ENCODE measurements around the gene CNTNAP2.
"Not testable (repeated sequence)": the region's sequence is repeated elsewhere in the genome, so short reads cannot be mapped to it uniquely, and the experiment has no call there.

CNTNAP2 gene

DNA sequence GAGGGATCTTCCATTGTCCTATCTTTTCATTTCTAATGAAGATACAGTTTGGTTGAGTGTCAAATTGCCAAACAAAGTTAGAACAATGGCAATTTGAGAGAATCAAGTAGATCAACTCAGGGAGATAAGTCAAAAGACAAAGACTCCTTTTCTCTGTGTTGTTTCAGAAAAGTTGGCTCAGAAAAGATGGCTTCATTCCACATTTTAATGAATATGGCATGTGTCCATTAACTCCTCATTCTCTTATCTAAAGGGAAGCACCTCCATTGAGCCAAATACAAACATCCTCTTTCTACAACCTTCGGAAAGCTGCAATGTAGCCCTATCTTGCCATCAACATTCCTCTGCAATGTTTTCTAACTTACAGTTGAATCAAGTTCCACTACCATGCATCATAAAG is 1535.0 kb downstream of the CNTNAP2 start:
- no peak for DNase-seq (ENCODE audit: low spot score)

DNA sequence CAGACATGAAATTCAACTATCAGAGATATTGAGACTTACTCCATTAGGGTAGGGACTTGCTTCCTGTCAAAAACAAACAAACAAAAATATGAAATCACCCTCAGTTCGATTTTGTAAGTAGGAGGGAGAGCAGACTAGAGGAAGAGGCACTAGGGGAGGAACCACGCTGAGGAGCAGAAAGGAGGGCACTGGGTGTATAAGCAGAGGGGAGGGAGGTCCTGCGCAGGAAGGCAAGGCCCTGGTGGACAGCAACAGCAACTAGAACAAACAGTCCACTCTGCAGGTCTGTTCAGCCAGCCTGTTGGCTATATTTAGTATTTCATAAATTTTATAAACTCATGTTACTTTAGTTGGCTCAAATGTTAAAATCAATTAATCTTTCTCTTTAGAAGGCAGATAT is 1536.9 kb downstream of the CNTNAP2 start:
- no peak for DNase-seq (ENCODE audit: low spot score)

DNA sequence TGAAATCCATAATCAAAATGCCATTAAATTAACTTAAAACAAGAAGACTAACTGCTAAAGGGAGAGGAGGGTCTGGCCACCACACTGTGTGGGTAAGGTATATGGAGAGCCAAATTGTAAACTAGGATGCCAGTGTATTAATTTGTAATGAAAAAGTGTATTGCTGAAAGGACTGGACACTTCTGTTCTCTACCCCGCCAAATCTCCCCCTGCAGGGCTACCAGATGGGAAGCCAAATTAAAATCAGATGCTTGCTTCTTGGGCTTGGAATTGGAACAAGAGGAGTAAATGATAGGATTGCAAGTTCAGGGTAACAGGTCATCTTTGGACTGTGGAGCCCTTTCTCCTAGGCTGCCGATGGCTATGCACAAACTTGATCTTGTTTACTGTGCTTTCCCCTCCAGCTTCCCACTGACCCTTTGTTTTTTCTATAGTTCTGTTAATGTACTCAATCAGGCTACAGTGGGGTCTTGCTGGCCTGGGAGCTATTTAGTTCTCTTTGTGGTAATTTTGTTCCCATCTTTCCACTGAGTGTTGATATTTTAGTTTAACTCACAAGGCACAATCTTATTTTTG is 1541.9 kb downstream of the CNTNAP2 start:
- DNase-seq (ENCODE audit: low spot score): no peak

DNA sequence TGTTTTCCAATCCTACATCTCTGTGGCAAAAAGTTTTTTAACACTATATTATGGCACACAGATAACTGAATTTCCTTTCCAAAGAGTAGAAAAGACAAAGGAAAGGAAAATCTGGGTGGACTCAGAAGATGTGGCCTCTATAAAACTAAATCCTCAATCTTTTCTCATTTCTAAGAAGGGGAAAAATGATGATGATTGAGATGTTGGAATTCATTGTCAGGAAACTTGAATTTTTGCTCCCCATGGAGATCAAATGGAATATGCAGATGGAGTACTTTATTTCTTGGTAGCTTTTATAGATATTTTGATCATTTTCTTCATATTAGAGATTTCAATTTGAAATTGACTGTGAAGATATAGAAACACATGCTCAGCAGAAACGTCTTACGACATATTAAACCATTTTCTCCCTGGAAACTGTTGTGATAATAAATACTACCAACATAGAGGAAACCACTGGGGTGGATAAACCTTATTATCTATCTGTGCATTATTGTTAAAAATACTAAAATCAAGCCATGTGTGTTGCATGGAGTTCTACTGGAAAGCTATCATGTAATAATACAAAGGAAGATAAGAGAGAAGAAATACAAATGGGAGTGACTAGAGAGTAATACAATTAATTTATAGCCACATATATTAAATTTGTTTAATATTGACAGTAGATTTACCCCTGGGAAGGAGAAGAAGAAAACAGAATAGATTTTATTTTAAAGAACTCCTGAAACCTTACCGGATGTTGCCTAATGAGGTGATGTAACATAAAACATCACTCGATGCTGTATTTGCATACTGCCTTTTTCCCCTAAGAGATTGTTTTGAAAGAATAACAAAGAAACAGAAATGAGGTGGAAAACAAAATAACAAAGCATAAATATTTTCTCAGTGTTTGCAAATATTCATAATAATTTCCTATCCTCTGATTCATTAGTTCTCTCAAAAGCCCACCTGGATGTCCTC is 1542.7 kb downstream of the CNTNAP2 start:
- DNase-seq (ENCODE audit: low spot score): no peak

DNA sequence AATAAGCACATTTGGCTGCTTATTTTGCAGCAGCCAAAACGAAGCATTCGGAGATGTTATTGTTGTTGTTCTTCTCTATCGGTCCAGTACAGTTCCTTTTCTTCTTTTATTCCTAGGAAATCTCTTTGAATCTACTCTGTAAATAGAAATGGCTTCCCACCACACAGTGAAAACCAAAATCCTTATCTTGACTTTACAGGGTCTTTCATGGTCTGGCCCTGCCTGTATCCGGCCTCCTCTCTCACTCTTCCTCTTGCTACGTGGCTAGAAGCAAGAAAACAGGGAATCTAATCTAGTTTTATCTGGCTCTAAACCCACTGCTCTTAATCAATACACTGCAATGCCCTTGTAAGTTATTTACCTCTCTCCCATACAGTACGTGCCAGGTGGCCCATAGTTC is 1547.9 kb downstream of the CNTNAP2 start:
- DNase-seq (ENCODE audit: low spot score): no peak

DNA sequence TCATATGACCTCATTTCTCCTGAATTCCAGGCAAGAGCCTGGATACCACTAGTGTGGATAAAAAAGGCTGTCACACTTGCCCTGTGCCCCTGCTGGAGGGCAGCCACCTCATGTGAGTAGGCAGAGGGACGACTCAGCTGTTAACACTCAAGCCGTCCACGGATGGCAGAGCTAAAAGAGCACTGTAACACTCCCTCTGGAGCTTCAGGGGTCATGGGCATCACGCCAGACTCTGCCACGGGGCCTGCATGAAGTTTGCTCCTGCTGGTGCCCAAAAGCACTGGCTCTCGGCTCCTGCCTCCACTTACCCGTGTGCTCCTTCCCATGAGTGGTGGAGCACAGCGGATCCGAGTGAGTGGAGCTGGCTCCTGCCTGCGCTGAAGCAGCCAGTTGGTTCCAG is 1554.2 kb downstream of the CNTNAP2 start:
- no peak for DNase-seq (ENCODE audit: low spot score)

DNA sequence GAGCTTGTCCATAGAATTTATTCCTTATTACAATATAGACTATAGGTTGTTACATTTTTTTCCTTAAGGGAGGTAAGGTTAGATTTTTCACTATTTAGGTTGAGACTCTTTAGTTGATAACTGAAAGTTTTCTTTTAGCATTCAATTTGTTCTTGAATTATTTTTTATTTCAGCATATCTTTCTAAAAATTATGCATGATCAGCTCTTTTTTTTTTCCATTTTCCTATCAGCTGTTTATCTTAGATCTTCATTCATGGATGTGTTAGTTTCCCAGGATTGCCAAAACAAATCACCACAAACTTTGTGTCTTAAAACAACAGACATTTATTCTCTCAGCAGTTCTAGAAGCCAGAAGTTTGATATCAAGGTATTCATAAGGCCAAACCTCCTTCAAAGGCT is 1558.1 kb downstream of the CNTNAP2 start:
- no peak for DNase-seq (ENCODE audit: low spot score)

DNA sequence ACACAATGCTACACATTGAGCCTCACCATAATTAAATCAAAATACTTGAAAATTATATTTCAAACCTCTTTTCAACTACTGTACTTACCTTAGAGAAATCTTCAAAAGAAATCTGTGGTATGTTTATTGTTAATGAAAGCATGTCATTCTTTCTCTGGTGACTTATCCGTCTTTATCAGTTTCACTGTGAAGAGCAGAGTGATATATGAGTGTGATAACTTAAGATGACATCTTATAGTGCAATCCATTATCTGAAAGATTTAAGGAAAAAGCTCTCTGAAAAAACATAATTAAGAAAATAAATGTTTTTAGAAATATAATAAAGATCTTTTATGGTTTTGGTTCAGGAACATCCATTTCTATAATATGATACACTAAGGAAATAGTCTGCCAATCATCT is 1562.3 kb downstream of the CNTNAP2 start:
- DNase-seq (ENCODE audit: low spot score): no peak

DNA sequence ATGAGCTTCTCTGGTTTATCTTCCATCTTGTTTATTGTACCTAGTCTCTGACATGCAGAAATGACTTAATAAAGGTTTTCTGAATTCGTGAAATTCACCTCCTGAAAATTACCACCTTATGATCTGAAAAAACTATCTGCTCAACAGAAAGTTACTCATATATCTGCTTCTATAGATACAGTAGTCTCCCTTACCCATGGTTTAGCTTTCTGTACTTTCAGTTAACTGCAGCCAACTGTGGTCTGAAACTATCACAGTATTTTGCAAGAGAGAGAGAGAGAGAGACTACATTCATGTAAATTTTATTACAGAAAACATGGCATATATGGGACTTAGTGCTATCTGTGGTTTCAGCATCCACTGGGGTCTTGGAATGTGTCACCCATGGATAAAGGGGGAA is 1564.9 kb downstream of the CNTNAP2 start:
- no peak for DNase-seq (ENCODE audit: low spot score)

DNA sequence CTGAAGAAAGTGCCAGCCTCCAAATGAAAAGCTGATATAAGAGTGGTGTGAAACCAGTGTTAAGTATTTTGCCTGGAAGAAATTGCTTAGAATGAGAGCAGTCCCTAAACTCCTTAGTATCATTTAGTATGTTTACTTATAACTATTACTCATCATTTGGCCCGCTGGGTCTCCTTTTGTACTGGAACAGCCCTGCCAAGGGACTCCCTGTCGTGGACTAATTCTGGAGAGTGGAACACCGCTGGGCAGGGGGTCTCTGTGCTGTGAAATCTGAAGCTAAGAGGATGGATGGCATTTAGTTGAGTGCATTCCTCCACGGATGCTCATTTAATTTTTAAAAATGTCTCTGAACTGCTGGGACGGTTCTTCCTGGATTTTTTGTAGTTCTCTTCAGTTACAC is 1584.1 kb downstream of the CNTNAP2 start:
- no peak for DNase-seq (ENCODE audit: low spot score)

DNA sequence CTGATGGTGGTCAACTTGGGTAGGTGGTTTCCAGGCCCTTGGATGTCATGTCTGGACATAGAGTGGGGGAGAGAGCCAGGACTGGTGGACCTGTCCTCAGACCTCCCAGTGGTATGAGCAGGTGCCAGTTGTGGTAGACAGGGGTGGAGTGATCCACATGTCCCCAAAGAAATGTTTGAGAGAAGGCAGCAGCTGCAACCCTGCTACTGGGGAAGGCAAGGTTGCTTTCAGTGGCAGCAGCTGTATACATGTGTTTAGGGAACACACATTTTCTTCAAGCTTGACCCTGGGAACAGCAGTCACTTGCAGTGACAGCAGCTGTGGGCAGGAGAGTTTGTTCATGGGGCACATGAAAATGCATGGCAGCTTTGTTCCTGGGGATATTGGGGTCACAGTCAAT is 1591.3 kb downstream of the CNTNAP2 start:
- DNase-seq (ENCODE audit: low spot score): no peak

DNA sequence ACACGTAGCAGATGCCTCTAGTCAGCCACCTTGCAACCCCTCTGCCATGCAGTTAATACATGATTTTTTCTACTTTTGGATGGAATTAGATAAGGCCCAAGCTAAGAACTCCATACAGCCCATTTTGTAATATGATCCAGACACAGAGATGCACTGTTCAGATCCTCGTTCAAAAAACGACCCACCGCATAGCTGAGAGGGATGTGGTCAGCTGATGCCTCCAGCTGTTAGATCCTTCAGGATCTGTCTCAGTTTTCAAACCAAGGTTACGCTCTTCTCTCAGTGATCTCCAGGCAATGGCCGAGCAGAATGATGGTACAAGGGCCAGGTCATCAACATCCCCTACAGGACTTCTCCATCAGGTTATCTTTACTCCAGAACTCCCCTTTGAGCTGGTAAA is 1592.3 kb downstream of the CNTNAP2 start:
- DNase-seq (ENCODE audit: low spot score): no peak

DNA sequence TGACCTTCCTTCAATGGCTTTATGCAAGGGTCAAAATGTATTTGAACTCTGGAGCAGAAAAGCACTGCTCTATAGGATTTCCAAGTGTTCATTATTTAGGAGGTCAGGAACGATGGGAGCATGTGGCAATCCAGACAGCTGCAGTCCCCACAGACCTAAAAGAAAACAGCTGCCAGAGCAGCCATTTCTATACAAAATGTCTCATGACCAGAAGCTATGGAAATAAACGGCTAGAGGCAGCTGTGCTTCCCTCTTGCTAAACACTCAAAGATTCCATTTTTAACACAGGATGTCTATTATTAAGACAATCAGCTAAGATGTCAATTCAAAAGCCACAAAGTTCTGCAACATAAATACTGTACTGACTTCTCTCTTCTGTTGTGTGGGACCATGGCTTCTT is 1594.8 kb downstream of the CNTNAP2 start:
- DNase-seq (ENCODE audit: low spot score): no peak

DNA sequence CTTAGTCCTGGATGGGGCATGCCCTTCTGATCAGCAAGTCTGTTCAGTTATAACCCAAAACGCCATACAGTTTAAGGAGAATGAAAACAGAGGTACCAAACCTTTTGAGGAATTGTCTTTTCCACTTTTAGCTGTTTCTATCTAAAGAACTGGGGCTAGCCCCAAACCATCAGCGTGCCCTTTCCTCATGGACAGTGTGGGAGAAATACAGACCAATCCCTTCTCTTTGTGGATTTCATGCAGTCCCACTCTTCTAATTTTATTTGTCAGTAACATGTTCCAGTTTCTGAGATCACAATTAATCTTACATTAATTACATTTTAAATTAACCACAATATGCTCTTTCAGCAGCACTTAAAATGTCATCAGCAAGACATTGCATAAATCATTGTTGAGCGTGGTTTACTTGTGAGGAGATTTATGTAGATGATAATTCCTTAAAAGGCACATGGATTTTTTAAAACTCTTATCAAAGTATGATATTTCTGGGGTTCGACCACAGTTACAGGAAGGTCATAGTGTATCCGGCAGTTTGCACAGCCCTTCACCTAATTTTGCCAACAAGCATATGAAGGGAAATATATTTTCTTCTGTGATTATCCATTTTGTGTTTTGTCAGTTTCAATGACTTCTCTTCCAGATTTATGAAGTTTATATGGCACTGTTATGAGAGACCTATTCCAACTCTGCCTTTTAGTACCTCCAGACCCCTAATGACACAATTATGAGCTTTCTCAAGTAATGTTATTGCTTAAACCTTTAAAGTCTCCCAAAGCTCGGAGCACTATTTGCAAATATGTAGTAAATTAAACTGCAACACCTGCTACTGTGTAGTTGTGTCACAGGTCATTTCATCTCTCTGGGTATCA is 1605.6 kb downstream of the CNTNAP2 start:
- no peak for DNase-seq (ENCODE audit: low spot score)

DNA sequence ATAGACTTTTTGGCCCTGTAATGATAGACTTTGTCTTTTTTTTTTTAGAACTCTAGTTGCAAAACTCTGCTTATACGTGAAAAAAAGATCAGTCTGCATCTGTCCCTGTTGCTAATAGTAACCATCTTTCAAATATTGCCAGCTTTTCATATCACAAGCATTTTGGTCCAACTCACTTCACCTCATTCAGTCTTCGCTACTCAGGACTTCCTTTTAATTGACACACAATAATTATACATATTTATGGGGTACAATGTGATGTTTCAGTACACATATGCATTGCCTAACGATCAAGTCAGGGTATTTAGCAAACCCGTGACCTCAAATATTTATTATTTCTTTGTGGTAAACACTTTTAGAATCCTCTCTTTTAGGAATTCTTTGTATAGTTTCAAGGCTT is 1606.9 kb downstream of the CNTNAP2 start:
- no peak for DNase-seq (ENCODE audit: low spot score)

DNA sequence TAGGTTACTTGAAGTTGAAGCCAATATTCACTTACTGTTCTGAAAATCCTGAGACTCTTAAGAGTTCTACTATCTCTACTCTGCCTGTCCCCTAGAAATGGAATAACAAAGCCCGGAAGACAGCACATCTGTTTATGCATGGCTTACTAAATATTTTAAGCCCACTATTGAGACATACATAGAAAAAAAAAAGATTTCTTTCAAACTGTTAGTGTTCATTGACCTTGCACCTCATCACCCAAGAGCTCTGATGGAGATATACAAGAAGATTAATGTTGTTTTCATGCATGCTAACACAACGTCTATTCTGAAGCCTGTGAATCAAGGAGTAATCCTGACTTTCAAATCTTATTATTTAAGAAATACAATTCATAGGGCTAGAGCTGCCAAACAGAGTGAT is 1614.7 kb downstream of the CNTNAP2 start:
- no peak for DNase-seq (ENCODE audit: low spot score)

DNA sequence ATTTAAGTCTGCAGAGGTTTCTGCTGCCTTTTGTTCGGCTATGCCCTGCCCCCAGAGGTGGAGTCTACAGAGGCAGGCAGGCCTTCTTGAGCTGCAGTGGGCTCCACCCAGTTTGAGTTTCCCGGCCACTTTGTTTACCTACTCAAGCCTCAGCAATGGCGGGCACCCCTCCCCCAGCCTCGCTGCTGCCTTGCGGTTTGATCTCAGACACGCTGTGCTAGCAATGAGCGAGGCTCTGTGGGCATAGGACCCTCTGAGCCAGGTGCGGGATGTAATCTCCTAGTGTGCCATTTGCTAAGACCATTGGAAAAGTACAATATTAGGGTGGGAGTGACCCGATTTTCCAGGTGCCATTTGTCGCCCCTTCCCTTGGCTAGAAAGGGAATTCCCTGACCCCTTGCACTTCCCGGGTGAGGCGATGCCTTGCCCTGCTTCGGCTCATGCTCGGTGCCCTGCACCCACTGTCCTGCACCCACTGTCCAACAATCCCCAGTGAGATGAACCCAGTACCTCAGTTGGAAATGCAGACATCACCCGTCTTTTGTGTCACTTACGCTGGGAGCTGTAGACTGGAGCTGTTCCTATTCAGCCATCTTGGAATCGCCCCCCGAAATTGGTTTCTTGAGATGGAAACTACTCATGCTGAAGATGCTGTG is 1621.1 kb downstream of the CNTNAP2 start:
- DNase-seq (ENCODE audit: low spot score): not testable (repeated sequence)

DNA sequence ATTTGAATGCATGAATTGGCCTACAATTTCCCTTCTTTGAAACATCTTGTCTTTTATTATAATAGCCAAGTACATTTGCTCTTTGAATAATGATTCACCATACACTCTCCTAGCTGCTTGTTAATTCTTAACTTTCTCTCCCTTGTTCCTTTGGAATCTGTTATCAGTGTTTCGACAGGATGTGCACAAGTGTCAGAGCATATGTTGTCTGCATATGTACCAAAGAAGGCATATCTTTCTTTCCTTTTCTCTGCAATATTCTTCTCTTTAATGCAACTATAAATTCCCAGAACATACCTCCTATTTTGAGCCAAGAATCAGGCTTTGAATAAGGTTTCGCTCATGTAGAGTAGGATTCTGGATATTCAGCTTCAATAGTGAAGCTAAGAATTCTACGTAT is 1625.7 kb downstream of the CNTNAP2 start:
- no peak for DNase-seq (ENCODE audit: low spot score)

DNA sequence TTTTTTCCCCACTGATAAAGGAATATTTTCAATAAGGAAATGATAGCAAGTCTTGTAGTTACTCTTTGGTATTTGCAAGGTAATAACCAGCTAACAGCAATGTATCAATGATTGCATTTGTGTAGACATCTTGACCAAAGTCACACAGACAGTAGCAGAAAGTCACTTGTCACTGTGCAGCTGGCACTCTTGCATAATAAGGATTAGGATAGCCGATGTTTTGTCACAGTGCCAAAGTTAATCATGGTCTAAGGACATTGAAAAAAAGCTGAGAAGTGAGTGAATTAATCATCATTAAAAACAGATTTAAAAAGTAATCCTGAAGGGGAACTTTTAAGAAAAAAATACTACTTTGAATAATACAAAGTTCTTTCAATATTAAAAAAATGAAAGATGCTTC is 1639.7 kb downstream of the CNTNAP2 start:
- peak; percentile 49 for DNase-seq (ENCODE audit: low spot score)

DNA sequence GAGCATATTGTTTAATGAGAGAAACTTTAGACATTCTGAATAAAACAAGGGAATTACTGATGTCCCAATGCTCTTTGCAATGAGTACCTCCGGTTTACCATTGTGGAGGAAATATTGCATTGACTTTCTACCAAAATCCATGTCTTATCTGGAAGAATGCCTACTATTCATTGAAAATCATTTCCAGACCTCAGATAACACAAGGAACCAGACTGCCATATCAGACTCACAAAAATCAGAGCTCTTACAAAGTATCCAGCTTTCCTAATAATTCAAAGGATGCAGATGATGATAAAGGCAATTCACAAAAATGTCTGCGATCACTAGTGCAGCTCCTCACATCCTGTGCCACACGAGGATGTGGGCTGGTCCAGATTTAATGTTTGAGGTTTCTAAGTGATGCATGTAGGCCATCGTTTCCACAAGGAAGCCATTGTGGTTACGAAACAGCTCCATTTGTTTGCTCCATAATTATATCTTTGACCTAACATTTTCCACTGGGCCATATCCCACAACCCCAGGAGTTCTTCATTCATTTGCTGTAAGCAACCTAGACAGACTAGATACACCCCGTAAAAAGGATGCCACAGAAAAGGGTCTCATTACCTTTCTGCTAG is 1642.8 kb downstream of the CNTNAP2 start:
- DNase-seq (ENCODE audit: low spot score): no peak

DNA sequence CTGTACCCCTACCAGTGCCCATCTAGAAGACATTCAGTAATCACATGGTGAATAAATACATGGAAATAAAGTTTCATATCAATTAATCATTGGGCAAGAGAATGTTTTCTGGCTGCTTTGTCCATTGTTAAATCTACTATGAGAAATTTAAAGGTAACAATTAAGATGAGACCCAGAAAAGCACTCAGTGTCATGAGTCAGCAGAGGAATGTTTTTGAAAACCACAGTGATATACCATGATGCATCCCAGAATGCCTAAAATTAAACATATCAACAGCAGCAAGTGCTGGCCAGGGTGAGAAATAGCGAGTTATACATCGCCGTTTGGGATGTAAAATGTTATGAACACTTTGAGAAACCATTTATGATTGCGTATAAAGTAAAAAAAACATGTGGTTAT is 1648.7 kb downstream of the CNTNAP2 start:
- no peak for DNase-seq (ENCODE audit: low spot score)

DNA sequence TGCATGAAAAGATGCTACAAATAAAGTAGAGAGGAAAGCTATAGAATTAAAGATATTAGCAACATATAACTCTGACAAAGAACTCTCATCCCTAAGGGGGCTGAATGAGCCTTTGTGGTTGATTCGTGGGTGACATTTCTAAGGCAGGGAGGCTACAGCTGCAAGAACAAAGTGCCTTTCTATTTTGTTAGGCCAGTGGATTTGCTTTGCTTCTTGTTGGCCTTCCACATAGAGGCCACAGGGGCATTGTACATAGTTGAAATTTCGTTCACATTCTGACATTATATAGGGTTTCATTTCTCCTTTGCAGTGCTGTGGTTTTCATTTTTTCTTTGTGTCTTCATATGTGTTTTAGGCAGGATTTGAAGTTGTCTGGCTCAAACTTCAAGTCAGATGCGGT is 1654.7 kb downstream of the CNTNAP2 start:
- no peak for DNase-seq (ENCODE audit: low spot score)
